Upper lobe of right lung (tissue), 1 donor: ENCODE data around the gene SF3A2. TPM values are rescaled to one million over a fixed set of nuclear protein-coding genes. Genes with fewer than 3 reads are reported as not detected.

Experiments
- ATAC-seq: fragments of 200-7000 bp; cut with Tn5 transposase; one replicate; pipeline ENCODE4 v1.9.1; 2020; ENCODE audit warnings: mild to moderate bottlenecking, moderate library complexity
- DNase-seq: peaks from one replicate; pipeline ENCODE4 v3.0.0-alpha.2; 2020
- H3K27ac ChIP-seq: fragments of 200-600 bp; one replicate; pipeline ENCODE4 v1.8.0; 2022
- H3K27me3 ChIP-seq: fragments of 200-600 bp; one replicate; pipeline ENCODE4 v1.8.0; 2022; ENCODE audit warnings: mild to moderate bottlenecking
- H3K36me3 ChIP-seq: fragments of 200-600 bp; one replicate; pipeline ENCODE4 v1.8.0; 2022
- H3K4me1 ChIP-seq: fragments of 200-600 bp; one replicate; pipeline ENCODE4 v1.8.0; 2022
- H3K4me3 ChIP-seq: fragments of 200-600 bp; one replicate; pipeline ENCODE4 v1.8.0; 2022; ENCODE audit warnings: mild to moderate bottlenecking
- H3K9me3 ChIP-seq: fragments of 200-600 bp; one replicate; pipeline ENCODE4 v1.8.0; 2022
- CTCF ChIP-seq: fragments of 200-600 bp; IDR thresholded peaks from one replicate; pipeline ENCODE4 v1.8.0; 2022; ENCODE audit warnings: antibody characterized with exemption
- intact Hi-C: fragments of 100-400 bp; cut with DNase I; formaldehyde crosslinking; loops from one replicate; pipeline ENCODE4 v1.11.0; 2022
- total RNA-seq: library from RNA; stranded (reverse); fragmentation: NEBNext Ultra II Directional; extraction: Animal tissue kit (Norgen Biotek cat#: 25700); gene quantifications from one replicate; pipeline ENCODE4 v1.2.1, GENCODE V29; 2021
- donor health status: DM: no; HTN: yes; CAD: no; lungs with severe emphysema.

The SF3A2 gene
- total RNA-seq, 1 donor from 2014 or later = 67.1 TPM

GRCh38 chr19:2248136-2249009 is 11.7 kb downstream of the SF3A2 start:
- peaks cover 28% of the 10 kb centered on the region for H3K4me1 ChIP-seq
- intact Hi-C loops = no loop called here
- H3K9me3 ChIP-seq = no peaks in the 10 kb centered on the region
- no peak overlapping the region for H3K4me3 ChIP-seq
- H3K27me3 ChIP-seq = peaks cover 42% of the 10 kb centered on the region
- peaks cover 44% of the 10 kb centered on the region for H3K36me3 ChIP-seq
- ATAC-seq = no peak
- H3K27ac ChIP-seq = no peak overlapping the region
- TF ChIP-seq CTCF = no peak
- no peak for DNase-seq

- intact Hi-C loops = no loop called here
- no peak for DNase-seq
- H3K27me3 ChIP-seq = peaks cover 50% of the 10 kb centered on the region
- no peak within 1 kb of the TSS for H3K27ac ChIP-seq
- H3K4me3 ChIP-seq = no peak within 1 kb of the TSS
- H3K36me3 ChIP-seq = peaks cover 35% of the 10 kb centered on the region
- no peak for ATAC-seq
- peaks cover 30% of the 10 kb centered on the region for H3K4me1 ChIP-seq
- TF ChIP-seq CTCF = no peak
- no peaks in the 10 kb centered on the region for H3K9me3 ChIP-seq
Observed at GRCh38 chr19:2249010-2249866, 12.6 kb downstream of the SF3A2 start, which contains the start of gene AMH. TSS of gene AMH (plus strand) at chr19:2249323. CDS start at chr19:2249333, 10 bp downstream.

- Histone ChIP-seq H3K27me3 (peaks cover 50% of the 10 kb centered on the region), H3K4me3 (no peak overlapping the region), H3K36me3 (peaks cover 26% of the 10 kb centered on the region), H3K9me3 (no peaks in the 10 kb centered on the region), H3K4me1 (peaks cover 30% of the 10 kb centered on the region), H3K27ac (no peak overlapping the region)
- intact Hi-C loops = no loop called here
- no peak for TF ChIP-seq CTCF
- ATAC-seq (no peak), DNase-seq (no peak)
Observed at GRCh38 chr19:2249880-2250765, 13.5 kb downstream of the SF3A2 start.

- H3K36me3 ChIP-seq = peaks cover 20% of the 10 kb centered on the region
- no peak overlapping the region for H3K27ac ChIP-seq
- DNase-seq (no peak), ATAC-seq (no peak)
- H3K4me1 ChIP-seq = peaks cover 30% of the 10 kb centered on the region
- no peaks in the 10 kb centered on the region for H3K9me3 ChIP-seq
- no peak for TF ChIP-seq CTCF
- intact Hi-C loops = no loop called here
- H3K27me3 ChIP-seq = peaks cover 50% of the 10 kb centered on the region
- no peak overlapping the region for H3K4me3 ChIP-seq
Observed at GRCh38 chr19:2250766-2251105, 14.1 kb downstream of the SF3A2 start.
